ENCODE measurements around the gene SPAG4. TPM values are rescaled to one million over a fixed set of nuclear protein-coding genes. Genes with fewer than 3 reads are reported as not detected.

Gene SPAG4
- total RNA-seq, 1 donor, result 4.0 TPM

DNA sequence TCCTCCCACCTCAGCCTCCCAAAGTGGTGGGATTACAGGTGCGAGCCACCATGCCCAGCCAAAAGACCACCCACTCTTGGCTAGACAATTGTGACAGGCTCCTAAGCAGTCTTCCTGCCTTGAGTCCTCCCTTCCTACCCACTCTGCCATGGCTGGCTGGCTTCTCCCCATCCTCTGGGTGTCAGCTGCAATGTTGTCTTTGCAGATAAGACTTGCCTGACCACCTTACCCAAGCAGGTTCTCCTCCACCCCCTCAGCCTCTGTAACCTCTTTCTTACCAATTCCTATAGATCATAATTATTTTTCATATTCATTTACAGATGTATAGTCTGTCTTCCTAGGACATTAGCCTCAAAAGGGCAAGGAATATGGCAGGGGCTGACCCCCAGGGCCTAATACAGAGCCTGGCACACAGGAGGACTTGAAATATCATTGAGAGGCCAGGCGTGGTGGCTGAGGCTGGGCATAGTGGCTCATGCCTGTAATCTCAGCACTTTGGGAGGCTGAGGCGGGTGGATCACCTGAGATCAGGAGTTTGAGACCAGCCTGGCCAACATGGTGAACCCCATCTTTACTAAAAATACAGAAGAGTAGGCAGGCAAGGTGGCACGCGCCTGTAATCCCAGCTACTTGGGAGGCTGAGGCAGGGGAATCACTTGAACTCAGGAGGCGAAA lies 28.7 kb upstream of the SPAG4 start:
- no peaks in the 10 kb centered on the region for H3K79me2 ChIP-seq (ENCODE audit: insufficient read depth, low read length)
- no peaks in the 10 kb centered on the region for H3K27me3 ChIP-seq (ENCODE audit: insufficient read depth, low read length)
- no peaks in the 10 kb centered on the region for H4K20me1 ChIP-seq (ENCODE audit: insufficient read depth, low read length)
- H3K36me3 ChIP-seq (ENCODE audit: insufficient read depth, low read length), result no peaks in the 10 kb centered on the region
- H3K27ac ChIP-seq (ENCODE audit: low read depth, low read length), result no peak overlapping the region
- TF ChIP-seq, protein P1, sequence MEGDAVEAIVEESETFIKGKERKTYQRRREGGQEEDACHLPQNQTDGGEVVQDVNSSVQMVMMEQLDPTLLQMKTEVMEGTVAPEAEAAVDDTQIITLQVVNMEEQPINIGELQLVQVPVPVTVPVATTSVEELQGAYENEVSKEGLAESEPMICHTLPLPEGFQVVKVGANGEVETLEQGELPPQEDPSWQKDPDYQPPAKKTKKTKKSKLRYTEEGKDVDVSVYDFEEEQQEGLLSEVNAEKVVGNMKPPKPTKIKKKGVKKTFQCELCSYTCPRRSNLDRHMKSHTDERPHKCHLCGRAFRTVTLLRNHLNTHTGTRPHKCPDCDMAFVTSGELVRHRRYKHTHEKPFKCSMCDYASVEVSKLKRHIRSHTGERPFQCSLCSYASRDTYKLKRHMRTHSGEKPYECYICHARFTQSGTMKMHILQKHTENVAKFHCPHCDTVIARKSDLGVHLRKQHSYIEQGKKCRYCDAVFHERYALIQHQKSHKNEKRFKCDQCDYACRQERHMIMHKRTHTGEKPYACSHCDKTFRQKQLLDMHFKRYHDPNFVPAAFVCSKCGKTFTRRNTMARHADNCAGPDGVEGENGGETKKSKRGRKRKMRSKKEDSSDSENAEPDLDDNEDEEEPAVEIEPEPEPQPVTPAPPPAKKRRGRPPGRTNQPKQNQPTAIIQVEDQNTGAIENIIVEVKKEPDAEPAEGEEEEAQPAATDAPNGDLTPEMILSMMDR (IDR thresholded peaks at IDR 0.05; ENCODE audit: extremely low read depth, low read depth, low read length), result no peak
- H2AFZ ChIP-seq (ENCODE audit: low read length), result no peak overlapping the region
- DNase-seq (ENCODE audit: insufficient read length, low spot score, missing footprints), result no peak
- no peaks in the 10 kb centered on the region for H3K4me1 ChIP-seq (ENCODE audit: insufficient read depth, low read length)
- H3K4me3 ChIP-seq (ENCODE audit: insufficient read depth, low read length), result no peak overlapping the region
- H3K9me3 ChIP-seq (ENCODE audit: low read depth, low read length), result no peaks in the 10 kb centered on the region
- H3K4me2 ChIP-seq (ENCODE audit: insufficient read depth, low read length), result no peak overlapping the region

DNA sequence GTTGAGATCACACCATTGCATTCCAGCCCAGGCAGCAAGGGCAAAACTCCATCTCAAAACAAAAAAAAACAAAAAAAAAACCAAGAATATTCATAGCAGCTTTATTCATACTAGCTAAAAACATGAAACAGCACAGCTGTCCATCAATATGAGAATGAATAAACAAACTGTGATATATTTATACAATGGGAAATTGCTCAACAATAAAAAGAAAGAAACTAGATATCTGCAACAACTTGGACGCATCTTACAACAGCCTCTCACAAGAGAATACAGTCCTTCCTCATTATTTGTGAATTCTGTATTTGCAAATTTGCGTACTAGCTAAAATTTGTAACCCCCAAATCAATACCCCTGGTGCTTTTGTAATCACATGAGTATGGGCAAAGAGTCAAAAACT lies 28.2 kb upstream of the SPAG4 start:
- Histone ChIP-seq H3K79me2 (ENCODE audit: insufficient read depth, low read length) (no peaks in the 10 kb centered on the region), H3K9me3 (ENCODE audit: low read depth, low read length) (no peaks in the 10 kb centered on the region), H3K4me1 (ENCODE audit: insufficient read depth, low read length) (no peaks in the 10 kb centered on the region), H3K27ac (ENCODE audit: low read depth, low read length) (no peak overlapping the region), H3K4me3 (ENCODE audit: insufficient read depth, low read length) (no peak overlapping the region), H3K27me3 (ENCODE audit: insufficient read depth, low read length) (no peaks in the 10 kb centered on the region), H4K20me1 (ENCODE audit: insufficient read depth, low read length) (no peaks in the 10 kb centered on the region), H3K36me3 (ENCODE audit: insufficient read depth, low read length) (no peaks in the 10 kb centered on the region), H3K4me2 (ENCODE audit: insufficient read depth, low read length) (no peak overlapping the region), H2AFZ (ENCODE audit: low read length) (no peak overlapping the region)
- no peak for DNase-seq (ENCODE audit: insufficient read length, low spot score, missing footprints)
- TF ChIP-seq, protein P1 (IDR thresholded peaks at IDR 0.05; ENCODE audit: extremely low read depth, low read depth, low read length), result no peak

GRCh38 chr20:35588397-35588796 lies 27.2 kb upstream of the SPAG4 start:
- H3K79me2 ChIP-seq (ENCODE audit: insufficient read depth, low read length), result no peaks in the 10 kb centered on the region
- no peak overlapping the region for H3K4me2 ChIP-seq (ENCODE audit: insufficient read depth, low read length)
- no peak overlapping the region for H3K4me3 ChIP-seq (ENCODE audit: insufficient read depth, low read length)
- H3K9me3 ChIP-seq (ENCODE audit: low read depth, low read length), result no peaks in the 10 kb centered on the region
- H3K27ac ChIP-seq (ENCODE audit: low read depth, low read length), result no peak overlapping the region
- TF ChIP-seq, protein P1 (IDR thresholded peaks at IDR 0.05; ENCODE audit: extremely low read depth, low read depth, low read length), result no peak
- DNase-seq (ENCODE audit: insufficient read length, low spot score, missing footprints), result no peak
- H4K20me1 ChIP-seq (ENCODE audit: insufficient read depth, low read length), result no peaks in the 10 kb centered on the region
- no peak overlapping the region for H2AFZ ChIP-seq (ENCODE audit: low read length)
- no peaks in the 10 kb centered on the region for H3K4me1 ChIP-seq (ENCODE audit: insufficient read depth, low read length)
- H3K36me3 ChIP-seq (ENCODE audit: insufficient read depth, low read length), result no peaks in the 10 kb centered on the region
- H3K27me3 ChIP-seq (ENCODE audit: insufficient read depth, low read length), result no peaks in the 10 kb centered on the region

GRCh38 chr20:35592339-35592974 lies 23.2 kb upstream of the SPAG4 start:
- no peak for DNase-seq (ENCODE audit: insufficient read length, low spot score, missing footprints)
- no peak overlapping the region for H3K27ac ChIP-seq (ENCODE audit: low read depth, low read length)
- H4K20me1 ChIP-seq (ENCODE audit: insufficient read depth, low read length), result no peaks in the 10 kb centered on the region

More at GRCh38 chr20:35592339-35592974, 23.2 kb upstream of the SPAG4 start:
- Histone ChIP-seq H3K79me2 (ENCODE audit: insufficient read depth, low read length) (no peaks in the 10 kb centered on the region), H3K4me2 (ENCODE audit: insufficient read depth, low read length) (no peak overlapping the region), H2AFZ (ENCODE audit: low read length) (no peak overlapping the region), H3K9me3 (ENCODE audit: low read depth, low read length) (no peaks in the 10 kb centered on the region), H3K27me3 (ENCODE audit: insufficient read depth, low read length) (no peaks in the 10 kb centered on the region), H3K4me3 (ENCODE audit: insufficient read depth, low read length) (no peak overlapping the region), H3K36me3 (ENCODE audit: insufficient read depth, low read length) (no peaks in the 10 kb centered on the region), H3K4me1 (ENCODE audit: insufficient read depth, low read length) (no peaks in the 10 kb centered on the region)
- TF ChIP-seq, protein P1 (IDR thresholded peaks at IDR 0.05; ENCODE audit: extremely low read depth, low read depth, low read length), result no peak

Data from osteoblast (primary cell).